ENCODE data around the gene SERPINA9. TPM values are rescaled to one million over a fixed set of nuclear protein-coding genes. Genes with fewer than 3 reads are reported as not detected.

The SERPINA9 gene
- total RNA-seq, 1 experiment from 2014 or later, result not detected

DNA sequence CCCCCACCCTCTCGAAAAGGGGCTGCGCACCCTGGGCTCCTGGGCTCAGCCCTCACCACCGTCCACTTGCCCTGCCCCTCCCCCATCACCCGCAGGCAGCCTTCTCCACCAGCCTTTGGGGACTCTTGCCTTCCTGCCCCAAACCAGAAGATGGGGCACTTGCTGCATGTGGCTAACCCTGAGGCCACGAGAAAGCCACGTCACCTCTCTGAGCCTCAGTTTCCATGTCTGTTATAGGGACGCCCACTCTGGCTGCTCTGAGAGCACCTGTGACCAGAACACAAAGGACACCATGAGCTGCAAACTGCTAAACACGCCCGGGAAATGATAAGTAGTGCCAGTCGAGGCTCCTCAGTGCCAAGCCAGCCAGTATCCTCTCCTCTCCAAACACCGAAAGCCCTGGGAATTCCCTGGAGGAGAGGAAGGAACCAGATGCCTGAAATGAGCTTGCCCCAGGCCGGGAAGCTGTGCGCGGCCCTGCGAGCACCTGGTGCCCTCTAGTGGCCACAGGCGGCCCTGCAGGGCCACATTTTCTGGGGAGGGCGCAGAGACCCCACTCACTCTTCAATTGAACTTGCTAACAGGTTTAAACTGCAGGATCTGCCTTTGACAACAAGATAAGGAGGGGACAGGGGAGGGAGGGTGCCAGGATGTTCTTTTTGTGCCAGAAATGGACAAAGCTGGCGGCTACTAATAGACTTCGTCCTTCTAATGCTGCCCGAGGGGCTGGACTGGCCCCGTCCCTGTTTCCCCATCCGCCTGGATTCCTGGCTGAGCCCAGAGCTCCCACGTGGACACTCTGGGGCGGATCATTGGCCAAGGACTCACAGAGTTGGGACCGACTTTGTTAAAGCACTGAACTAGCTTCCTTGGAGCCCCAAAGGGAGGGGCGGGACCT lies 10.2 kb upstream of the SERPINA9 start:
- intact Hi-C loops (cut with micrococcal nuclease; ENCODE audit: unreplicated experiment), result loop anchor here (1.0 to 10.0 kb wide), 3 partner anchors 52 to 351 kb away; no protein-coding TSS in a partner anchor
- no peak overlapping the region for H3K27ac Mint-ChIP-seq (ENCODE audit: unreplicated experiment)
- H3K4me3 ChIP-seq (ENCODE audit: low read depth, low read length), result peak overlapping the region; percentile 24; the same call in 1 of the 2 replicates

GRCh38 chr14:94484481-94484880 lies 8.5 kb upstream of the SERPINA9 start:
- DNase-seq, result no peak
- Mint-ChIP-seq H3K9me3 (ENCODE audit: unreplicated experiment) (no peaks in the 10 kb centered on the region), H3K4me1 (ENCODE audit: low read depth, unreplicated experiment) (no peaks in the 10 kb centered on the region), H3K4me3 (ENCODE audit: unreplicated experiment) (no peak overlapping the region), H3K27me3 (ENCODE audit: insufficient read depth, unreplicated experiment) (peaks cover 4% of the 10 kb centered on the region), H3K36me3 (ENCODE audit: insufficient read depth, unreplicated experiment) (no peaks in the 10 kb centered on the region), H3K27ac (ENCODE audit: unreplicated experiment) (no peak overlapping the region)
- CTCF ChIA-PET, result interaction anchor here (2.1 to 2.8 kb wide), 2 partner anchors 51 to 352 kb away, joined by 11 to 98 read pairs; no protein-coding TSS in a partner anchor
- Histone ChIP-seq H3K36me3 (ENCODE audit: control insufficient read depth, insufficient read depth, low read length) (no peaks in the 10 kb centered on the region), H3K4me1 (no peaks in the 10 kb centered on the region), H3K27me3 (replicated peaks; ENCODE audit: control insufficient read depth, insufficient read depth, low read length) (no peaks in the 10 kb centered on the region), H3K4me3 (ENCODE audit: low read depth, low read length) (no peak overlapping the region), H3K9me3 (no peaks in the 10 kb centered on the region)
- intact Hi-C loops (cut with micrococcal nuclease; ENCODE audit: unreplicated experiment), result loop anchor here (10.0 kb wide), 1 partner anchor 350 kb away; no protein-coding TSS in a partner anchor
- POLR2A ChIA-PET, result interaction anchor here (0.7 kb wide), 1 partner anchor 59 kb away, joined by 4 read pairs; no protein-coding TSS in a partner anchor
- no peak for TF ChIP-seq CTCF (IDR thresholded peaks at IDR 0.05; ENCODE audit: insufficient read depth in 1 of 2, low read depth in 1 of 2, low read length in 1 of 2, severe bottlenecking in 1 of 2, unreplicated experiment in 1 of 2)
- no TSS peak for BruUV-seq (replicated peaks)

More for the DNA sequence above, 10.2 kb upstream of the SERPINA9 start:
- peak; percentile 95 to 98 for TF ChIP-seq CTCF (IDR thresholded peaks at IDR 0.05; ENCODE audit: insufficient read depth in 1 of 2, low read depth in 1 of 2, low read length in 1 of 2, severe bottlenecking in 1 of 2, unreplicated experiment in 1 of 2)
- Histone ChIP-seq H3K36me3 (ENCODE audit: control insufficient read depth, insufficient read depth, low read length) (no peaks in the 10 kb centered on the region), H3K27me3 (replicated peaks; ENCODE audit: control insufficient read depth, insufficient read depth, low read length) (no peaks in the 10 kb centered on the region), H3K9me3 (no peaks in the 10 kb centered on the region), H3K4me1 (no peaks in the 10 kb centered on the region)
- peak; percentile 54 to 75 for DNase-seq
- Mint-ChIP-seq H3K9me3 (ENCODE audit: unreplicated experiment) (no peaks in the 10 kb centered on the region), H3K36me3 (ENCODE audit: insufficient read depth, unreplicated experiment) (no peaks in the 10 kb centered on the region), H3K27me3 (ENCODE audit: insufficient read depth, unreplicated experiment) (peaks cover 4% of the 10 kb centered on the region), H3K4me1 (ENCODE audit: low read depth, unreplicated experiment) (no peaks in the 10 kb centered on the region), H3K4me3 (ENCODE audit: unreplicated experiment) (no peak overlapping the region)
- CTCF ChIA-PET, result interaction anchor here (0.6 to 2.8 kb wide), 21 partner anchors 11 to 354 kb away, joined by 3 to 98 read pairs (median 5); partner anchors contain the start of genes SERPINA1 and SERPINA10
- POLR2A ChIA-PET, result interaction anchor here (1.1 kb wide), 1 partner anchor 52 kb away, joined by 5 read pairs; no protein-coding TSS in a partner anchor
- BruUV-seq (replicated peaks), result no TSS peak

GRCh38 chr14:94483729-94484275 lies 7.8 kb upstream of the SERPINA9 start:
- H3K36me3 ChIP-seq (ENCODE audit: control insufficient read depth, insufficient read depth, low read length), result no peaks in the 10 kb centered on the region
- no peak overlapping the region for H3K27ac Mint-ChIP-seq (ENCODE audit: unreplicated experiment)

More at GRCh38 chr14:94483729-94484275, 7.8 kb upstream of the SERPINA9 start:
- Mint-ChIP-seq H3K4me3 (ENCODE audit: unreplicated experiment) (no peak overlapping the region), H3K4me1 (ENCODE audit: low read depth, unreplicated experiment) (no peaks in the 10 kb centered on the region), H3K36me3 (ENCODE audit: insufficient read depth, unreplicated experiment) (no peaks in the 10 kb centered on the region), H3K27me3 (ENCODE audit: insufficient read depth, unreplicated experiment) (peaks cover 4% of the 10 kb centered on the region), H3K9me3 (ENCODE audit: unreplicated experiment) (peaks cover 4% of the 10 kb centered on the region)
- DNase-seq, result no peak
- no peaks in the 10 kb centered on the region for H3K27me3 ChIP-seq (replicated peaks; ENCODE audit: control insufficient read depth, insufficient read depth, low read length)
- POLR2A ChIA-PET, result no interaction called here
- TF ChIP-seq CTCF (IDR thresholded peaks at IDR 0.05; ENCODE audit: insufficient read depth in 1 of 2, low read depth in 1 of 2, low read length in 1 of 2, severe bottlenecking in 1 of 2, unreplicated experiment in 1 of 2), result no peak
- no TSS peak for BruUV-seq (replicated peaks)
- H3K4me3 ChIP-seq (ENCODE audit: low read depth, low read length), result no peak overlapping the region
- H3K4me1 ChIP-seq, result no peaks in the 10 kb centered on the region
- CTCF ChIA-PET, result no interaction called here
- intact Hi-C loops (cut with micrococcal nuclease; ENCODE audit: unreplicated experiment), result loop anchor here (10.0 kb wide), 1 partner anchor 349 kb away; no protein-coding TSS in a partner anchor
- H3K9me3 ChIP-seq, result no peaks in the 10 kb centered on the region; the same call in 1 of the 2 replicates
